ENCODE data around the gene P2RY6.

DNA sequence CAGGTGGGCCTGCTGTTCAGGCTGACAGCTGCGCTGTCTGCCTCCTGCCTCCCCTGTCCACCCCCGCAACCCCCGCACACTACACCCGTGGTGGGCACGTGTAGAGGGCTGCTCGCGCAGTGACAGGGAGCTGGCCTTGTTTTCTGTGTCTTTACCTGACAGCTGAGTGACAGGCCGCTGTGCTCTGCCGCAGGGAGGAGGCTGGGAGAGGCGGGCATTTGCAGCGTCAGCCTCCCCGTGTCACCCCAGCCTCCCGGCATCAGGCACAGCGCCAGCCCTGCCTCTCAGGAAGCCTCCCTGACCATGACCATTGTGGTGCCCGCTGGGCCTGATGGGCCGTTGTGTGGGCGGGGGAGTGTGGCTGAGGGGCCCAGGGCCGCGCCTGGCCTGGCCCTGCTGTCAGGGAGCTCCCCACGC, 72.1 kb downstream of the P2RY6 start:
- TF ChIP-seq, protein P1, sequence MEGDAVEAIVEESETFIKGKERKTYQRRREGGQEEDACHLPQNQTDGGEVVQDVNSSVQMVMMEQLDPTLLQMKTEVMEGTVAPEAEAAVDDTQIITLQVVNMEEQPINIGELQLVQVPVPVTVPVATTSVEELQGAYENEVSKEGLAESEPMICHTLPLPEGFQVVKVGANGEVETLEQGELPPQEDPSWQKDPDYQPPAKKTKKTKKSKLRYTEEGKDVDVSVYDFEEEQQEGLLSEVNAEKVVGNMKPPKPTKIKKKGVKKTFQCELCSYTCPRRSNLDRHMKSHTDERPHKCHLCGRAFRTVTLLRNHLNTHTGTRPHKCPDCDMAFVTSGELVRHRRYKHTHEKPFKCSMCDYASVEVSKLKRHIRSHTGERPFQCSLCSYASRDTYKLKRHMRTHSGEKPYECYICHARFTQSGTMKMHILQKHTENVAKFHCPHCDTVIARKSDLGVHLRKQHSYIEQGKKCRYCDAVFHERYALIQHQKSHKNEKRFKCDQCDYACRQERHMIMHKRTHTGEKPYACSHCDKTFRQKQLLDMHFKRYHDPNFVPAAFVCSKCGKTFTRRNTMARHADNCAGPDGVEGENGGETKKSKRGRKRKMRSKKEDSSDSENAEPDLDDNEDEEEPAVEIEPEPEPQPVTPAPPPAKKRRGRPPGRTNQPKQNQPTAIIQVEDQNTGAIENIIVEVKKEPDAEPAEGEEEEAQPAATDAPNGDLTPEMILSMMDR (IDR thresholded peaks at IDR 0.05): no peak
- no peak for TF ChIP-seq POLR2A (IDR thresholded peaks at IDR 0.05)

All from thyroid gland (tissue), 4 donors.